ENCODE results near the gene EVPL.
"Not testable (repeated sequence)": the region's sequence is repeated elsewhere in the genome, so short reads cannot be mapped to it uniquely, and the experiment has no call there.

EVPL gene

DNA sequence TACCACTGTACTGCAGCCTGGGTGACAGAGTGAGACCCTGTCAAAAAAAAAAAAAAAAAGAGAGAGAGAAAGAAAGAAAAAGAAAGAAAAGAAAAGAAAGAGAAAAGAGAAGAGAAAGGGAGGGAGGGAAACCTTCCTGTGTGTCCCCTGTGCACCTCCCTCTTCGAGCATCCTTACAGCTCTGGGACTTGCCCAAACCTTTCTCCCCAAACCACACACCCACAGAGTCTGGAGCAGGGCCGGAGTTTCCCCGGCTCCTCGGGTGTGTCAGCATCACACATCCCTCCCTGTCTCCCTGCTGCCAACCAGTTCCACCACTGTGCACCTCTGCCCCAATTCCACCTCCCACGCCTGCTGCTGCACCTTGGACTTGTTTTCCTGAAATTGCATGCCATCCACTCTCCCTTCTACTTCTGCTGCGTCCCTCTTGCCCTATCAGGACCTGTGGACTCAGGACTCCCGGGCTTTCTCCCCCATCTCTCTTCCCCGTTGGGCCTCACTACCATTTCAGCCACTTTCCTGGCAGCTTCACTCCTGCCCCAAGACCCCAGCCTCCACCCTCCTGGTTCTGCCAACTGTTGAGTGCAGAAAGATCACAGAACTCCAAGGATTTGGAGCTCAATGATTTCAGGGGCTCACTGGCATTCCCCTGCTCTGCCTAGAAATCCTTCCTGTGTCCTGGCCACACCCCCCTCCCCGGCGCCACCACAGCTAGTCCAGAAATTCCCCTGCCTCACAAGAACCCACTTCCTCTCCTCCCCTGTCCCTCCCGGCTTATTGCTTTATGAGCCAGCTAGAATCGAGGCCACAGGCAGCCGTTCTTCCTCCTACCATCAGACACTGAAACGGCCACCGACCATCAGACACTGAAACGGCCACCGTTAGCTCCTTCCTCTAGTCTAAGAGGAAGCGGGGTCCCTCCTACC is 30.2 kb downstream of the EVPL start:
- no peak for DNase-seq (ENCODE audit: low read depth)

GRCh38 chr17:75995385-75995925 is 31.7 kb downstream of the EVPL start:
- DNase-seq (ENCODE audit: low read depth), result no peak

- DNase-seq (ENCODE audit: low read depth), result no peak
These were observed 32.2 kb downstream of the EVPL start for GRCh38 chr17:75994802-75995370.

GRCh38 chr17:75991396-75991795 is 35.7 kb downstream of the EVPL start:
- DNase-seq (ENCODE audit: low read depth), result no peak

- DNase-seq (ENCODE audit: low read depth), result no peak
These were observed 40.1 kb downstream of the EVPL start for GRCh38 chr17:75987041-75987440.

GRCh38 chr17:75985986-75986385 is 41.1 kb downstream of the EVPL start:
- DNase-seq (ENCODE audit: low read depth), result no peak

DNA sequence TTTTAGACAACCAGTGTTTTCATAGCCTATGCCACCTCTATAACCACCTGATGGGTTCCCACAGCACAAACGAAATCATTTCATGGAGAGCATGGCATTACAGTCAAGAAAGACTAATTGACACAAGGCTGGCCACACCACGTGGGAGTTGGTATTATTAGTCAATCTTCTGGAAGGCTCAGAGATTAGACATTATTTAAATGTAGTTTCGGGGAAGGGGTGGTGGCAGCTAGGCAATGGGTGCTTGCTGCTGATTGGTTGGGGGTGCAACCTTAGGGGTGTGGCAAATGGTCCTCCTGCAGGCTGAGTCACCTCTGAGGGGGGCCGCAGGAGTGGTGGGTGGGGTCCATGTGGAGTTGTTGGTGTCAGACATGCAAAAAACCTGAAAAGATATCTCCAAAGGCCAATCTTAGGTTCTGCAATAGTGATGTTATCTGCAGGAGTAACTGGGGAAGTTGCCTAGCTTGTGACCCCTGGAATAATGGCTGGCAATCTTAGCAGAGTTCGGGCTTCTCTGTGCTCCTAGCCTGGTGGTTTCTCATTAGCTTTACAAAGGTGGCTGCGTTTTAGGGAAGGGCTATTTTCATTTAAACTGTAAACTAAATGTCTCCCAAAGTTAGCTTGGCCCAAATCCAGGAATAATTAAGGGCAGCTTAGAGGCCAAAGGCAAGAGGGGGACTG is 43.5 kb downstream of the EVPL start:
- no peak for DNase-seq (ENCODE audit: low read depth)

GRCh38 chr17:75981019-75981615 is 46.0 kb downstream of the EVPL start:
- no peak for DNase-seq (ENCODE audit: low read depth)

- DNase-seq (ENCODE audit: low read depth), result no peak
These were observed 46.7 kb downstream of the EVPL start for GRCh38 chr17:75980188-75981018.

DNA sequence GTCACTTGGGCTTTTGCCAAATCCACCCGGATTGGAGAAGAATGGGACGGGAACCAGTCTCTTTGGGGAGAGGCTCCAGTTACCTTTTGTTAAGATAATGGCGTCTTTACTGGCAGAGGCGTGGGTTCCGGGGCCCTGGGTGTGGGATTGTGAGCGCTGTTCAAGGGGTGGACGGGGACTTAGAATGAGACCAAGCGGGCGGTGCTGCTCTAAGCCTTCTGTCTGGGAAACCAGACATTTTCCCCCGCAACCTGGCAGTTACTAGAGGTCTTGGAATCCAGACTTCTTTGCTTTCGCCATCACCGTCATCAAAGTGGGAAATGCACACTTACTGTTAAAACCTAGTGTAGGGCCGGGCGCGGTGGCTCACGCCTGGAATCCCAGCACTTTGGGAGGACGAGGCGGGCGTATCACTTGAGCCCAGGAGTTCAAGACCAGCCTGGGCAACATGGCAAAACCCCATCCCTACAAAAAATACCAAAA is 47.4 kb downstream of the EVPL start:
- DNase-seq (ENCODE audit: low read depth), result peak; percentile 38

DNA sequence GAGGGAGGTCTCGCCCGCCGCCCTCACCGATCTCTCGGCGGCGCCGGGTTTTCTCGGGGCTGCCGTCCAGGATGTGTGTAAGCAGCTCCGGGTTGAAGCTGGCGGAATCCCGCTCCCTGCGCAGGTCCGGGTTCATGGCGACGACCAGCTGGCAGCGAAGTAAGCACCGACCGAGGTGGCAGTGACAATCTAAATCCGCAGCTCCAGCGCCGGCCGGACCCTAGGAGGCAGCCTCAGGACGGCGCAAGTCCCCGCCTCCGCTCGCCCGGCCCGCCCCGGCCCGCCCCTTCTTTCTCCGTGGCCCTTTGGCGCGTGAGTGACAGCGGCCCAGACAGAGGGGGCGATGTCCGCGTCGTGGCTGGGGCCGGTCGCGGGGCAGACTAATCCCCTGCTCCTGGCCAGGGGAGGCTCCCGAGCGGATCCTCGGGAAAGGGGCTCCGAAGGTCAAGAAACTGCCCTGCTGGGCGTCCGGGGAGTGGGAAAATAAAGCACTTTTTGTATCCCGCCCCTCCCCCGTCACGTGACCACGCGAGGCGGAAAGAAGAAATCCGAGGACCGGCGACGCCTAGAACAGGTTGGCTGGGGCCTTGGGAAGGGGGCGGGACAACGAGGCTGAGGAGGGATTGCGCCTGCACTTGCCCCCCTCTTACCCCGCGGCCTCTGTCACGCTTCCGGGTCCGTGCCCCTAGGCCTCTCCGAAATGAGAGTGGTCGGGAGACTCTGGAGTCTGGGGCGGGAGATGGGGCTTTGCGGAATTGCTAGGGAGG is 48.0 kb downstream of the EVPL start, which contains the start of the genes ACOX1 and TEN1:
Gene ACOX1, minus strand, starts transcription at position 229 of the 767 bp plus-strand sequence. Its CDS starts 93 bp downstream, at position 136.
Gene TEN1, plus strand, starts transcription at position 303 of the 767 bp plus-strand sequence. CDS start 6,953 bp downstream, outside the sequence.
- peak; percentile 77 for DNase-seq (ENCODE audit: low read depth)

DNA sequence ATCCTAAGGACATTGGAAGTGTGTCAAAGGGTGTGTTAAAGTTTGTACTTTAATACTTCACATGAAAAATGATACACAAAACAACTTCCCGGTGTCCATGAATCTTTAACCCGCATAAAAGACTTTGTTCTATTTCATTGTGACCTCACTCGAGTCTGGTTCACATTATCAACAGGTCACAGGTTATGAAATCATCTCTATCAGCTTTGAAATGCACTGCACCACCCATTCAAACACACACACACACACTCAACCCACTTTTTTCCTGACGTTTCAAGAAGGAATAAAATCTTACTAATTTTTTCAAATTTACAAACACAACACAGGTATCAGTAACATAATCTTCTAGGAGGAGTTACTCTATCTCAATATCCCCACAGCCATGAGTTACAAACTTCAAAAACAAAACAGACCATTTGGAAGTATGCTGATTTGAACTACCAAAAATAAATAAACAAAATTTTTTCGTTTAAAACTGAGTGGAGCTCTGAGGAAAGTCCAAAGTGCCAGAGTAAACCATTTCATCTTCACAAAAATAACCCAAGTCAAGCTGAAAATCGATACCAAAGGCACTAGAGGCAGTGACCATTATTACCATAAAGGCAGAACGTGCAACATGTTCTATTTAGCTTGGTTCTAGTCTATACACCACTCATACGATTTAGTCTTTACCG is 50.8 kb downstream of the EVPL start:
- DNase-seq (ENCODE audit: low read depth), result no peak

GRCh38 chr17:75975757-75976174 is 51.3 kb downstream of the EVPL start:
- DNase-seq (ENCODE audit: low read depth), result no peak

DNA sequence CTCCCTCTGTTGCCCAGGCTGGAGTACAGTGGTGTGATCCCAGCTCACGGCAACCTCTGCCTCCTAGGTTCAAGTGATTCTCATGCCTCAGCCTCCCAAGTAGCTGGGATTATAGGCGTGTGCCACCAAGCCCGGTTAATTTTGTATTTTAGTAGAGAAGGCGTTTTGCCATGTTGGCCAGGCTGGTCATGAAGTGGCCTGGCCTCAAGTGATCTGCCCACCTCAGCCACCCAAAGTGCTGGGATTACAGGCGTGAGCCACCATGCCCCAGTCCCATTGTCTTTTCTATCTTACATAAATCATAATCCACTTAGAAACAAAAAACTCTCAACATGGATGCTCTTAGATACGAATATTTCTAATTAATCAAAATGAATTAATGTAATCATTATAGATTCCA is 51.9 kb downstream of the EVPL start:
- not testable (repeated sequence) for DNase-seq (ENCODE audit: low read depth)

DNA sequence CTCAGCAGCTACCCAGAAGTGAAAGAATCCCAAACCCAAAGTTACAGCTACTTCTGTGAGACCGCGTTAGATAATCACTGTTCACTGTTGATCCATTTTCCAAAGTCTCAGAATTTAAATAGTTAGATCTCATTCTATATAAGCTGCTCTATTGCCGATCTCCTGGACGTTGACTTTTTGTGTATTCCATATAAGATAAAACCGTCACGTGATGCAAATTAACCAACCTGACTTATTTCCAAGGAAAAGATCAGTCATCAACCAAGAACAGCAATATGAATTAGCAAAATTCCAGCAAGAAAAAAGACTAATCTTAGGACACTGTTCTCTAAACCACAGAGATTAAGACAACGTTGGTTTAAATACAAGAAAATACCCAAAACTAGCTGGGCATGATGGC is 56.5 kb downstream of the EVPL start:
- DNase-seq (ENCODE audit: low read depth), result no peak

- no peak for DNase-seq (ENCODE audit: low read depth)
These were observed 57.0 kb downstream of the EVPL start for GRCh38 chr17:75970011-75970523.

DNA sequence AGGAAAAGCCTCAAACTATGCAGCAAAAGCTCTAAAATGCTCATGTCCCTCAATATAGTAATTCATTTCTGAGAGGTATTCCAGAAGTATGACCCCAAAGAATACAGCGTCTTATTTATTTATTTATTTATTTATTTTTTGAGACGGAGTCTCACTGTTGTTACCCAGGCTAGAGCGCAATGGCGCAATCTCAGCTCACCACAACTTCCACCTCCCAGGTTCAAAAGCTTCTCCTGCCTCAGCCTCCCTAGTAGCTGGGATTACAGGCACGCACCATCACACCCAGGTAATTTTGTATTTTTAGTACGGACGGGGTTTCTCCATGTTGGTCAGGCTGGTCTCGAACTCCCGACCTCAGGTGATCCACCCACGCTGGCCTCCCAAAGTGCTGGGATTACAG is 58.1 kb downstream of the EVPL start:
- DNase-seq (ENCODE audit: low read depth), result not testable (repeated sequence)

- no peak for DNase-seq (ENCODE audit: low read depth)
These were observed 61.6 kb downstream of the EVPL start for GRCh38 chr17:75965468-75965867.

DNA sequence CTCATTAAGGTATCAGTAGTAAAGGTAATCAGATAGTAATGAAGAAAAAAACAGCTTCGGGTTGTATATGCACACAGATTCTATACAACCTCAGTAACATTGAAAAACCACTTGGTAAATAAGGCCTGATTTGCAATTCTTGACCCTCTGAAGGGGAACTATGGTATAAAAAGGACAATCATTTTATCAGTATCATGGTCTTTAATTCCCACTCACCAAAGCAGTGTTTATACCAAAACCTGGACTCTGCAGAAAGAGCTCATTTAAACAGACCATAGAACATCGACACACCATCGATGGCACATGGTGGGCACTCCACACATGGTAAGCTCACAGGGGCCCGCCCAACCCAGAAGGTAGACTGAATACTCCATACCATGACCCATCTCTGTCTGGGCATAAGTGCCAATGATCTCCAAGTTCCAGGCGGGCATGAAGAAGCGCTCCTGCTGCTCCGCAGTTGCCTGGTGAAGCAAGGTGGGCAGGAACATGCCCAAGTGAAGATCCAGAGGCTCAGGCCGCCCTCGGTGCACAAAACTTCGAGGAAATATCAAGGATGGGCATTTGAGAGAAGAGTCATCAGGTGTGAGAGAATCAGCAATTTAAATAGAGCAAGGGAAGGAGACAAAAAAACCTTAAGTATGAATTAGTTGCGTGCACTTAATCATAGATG is 67.1 kb downstream of the EVPL start:
- no peak for DNase-seq (ENCODE audit: low read depth)

Measured in non-pigmented ciliary epithelial cell (primary cell).